B cell (primary cell): ENCODE data around the gene LENEP.

Experiments
- EZH2 ChIP-seq: IDR thresholded peaks from 2 replicates; pipeline ENCODE4 v1.6.1; 2012; ENCODE audit warnings: borderline replicate concordance, low read depth, mild to moderate bottlenecking, moderate library complexity, low read length; ENCODE audit not compliant: insufficient read depth, poor library complexity, severe bottlenecking
- TF ChIP-seq, protein P1 (sequence below): fragments of 200-600 bp; IDR thresholded peaks from one replicate; pipeline ENCODE4 v1.8.0; 2022; ENCODE audit warnings: antibody characterized with exemption, mild to moderate bottlenecking

DNA sequence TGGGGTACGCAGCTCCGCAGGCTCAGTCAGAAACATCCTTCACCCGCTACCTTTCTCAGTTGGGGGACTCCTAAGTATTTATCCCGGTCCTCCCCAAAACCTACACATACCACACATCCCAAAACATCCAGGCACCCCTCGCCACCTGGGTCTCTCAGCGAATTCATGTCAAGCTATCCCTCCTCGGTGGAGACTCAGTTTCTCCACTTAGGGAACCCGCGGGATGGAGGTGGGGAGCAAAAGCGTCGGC lies 8.0 kb downstream of the LENEP start:
- TF ChIP-seq, protein P1, sequence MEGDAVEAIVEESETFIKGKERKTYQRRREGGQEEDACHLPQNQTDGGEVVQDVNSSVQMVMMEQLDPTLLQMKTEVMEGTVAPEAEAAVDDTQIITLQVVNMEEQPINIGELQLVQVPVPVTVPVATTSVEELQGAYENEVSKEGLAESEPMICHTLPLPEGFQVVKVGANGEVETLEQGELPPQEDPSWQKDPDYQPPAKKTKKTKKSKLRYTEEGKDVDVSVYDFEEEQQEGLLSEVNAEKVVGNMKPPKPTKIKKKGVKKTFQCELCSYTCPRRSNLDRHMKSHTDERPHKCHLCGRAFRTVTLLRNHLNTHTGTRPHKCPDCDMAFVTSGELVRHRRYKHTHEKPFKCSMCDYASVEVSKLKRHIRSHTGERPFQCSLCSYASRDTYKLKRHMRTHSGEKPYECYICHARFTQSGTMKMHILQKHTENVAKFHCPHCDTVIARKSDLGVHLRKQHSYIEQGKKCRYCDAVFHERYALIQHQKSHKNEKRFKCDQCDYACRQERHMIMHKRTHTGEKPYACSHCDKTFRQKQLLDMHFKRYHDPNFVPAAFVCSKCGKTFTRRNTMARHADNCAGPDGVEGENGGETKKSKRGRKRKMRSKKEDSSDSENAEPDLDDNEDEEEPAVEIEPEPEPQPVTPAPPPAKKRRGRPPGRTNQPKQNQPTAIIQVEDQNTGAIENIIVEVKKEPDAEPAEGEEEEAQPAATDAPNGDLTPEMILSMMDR = no peak
- TF ChIP-seq EZH2 = no peak
